B cell (primary cell): ENCODE measurements around the gene FGF8. TPM values are rescaled to one million over a fixed set of nuclear protein-coding genes. Genes with fewer than 3 reads are reported as not detected.

Experiments used
- ATAC-seq: fragments of 200-7000 bp; cut with Tn5 transposase; one replicate; pipeline ENCODE4 v1.10.0; 2021; ENCODE audit warnings: low read depth, mild to moderate bottlenecking, moderate number of reproducible peaks, moderate library complexity
- CTCF ChIA-PET: fragments of 350-600 bp; sonication (Branson Sonifier 250); formaldehyde crosslinking; loops from one replicate; lab custom pipeline; 2021; ENCODE audit warnings: antibody characterized with exemption, inconsistent platforms; lab: Charles Lee
- POLR2A ChIA-PET: fragments of 350-600 bp; sonication (Branson Sonifier 250); formaldehyde crosslinking; loops from one replicate; lab custom pipeline; 2021; ENCODE audit warnings: antibody characterized with exemption; lab: Charles Lee
- DNase-seq: peaks from one replicate; pipeline ENCODE4 v3.0.0; 2013
- H2AFZ ChIP-seq: 2 replicates; pipeline ENCODE4 v1.6.1; 2012; ENCODE audit warnings: mild to moderate bottlenecking, low read depth, low read length; ENCODE audit not compliant: insufficient read depth, poor library complexity, severe bottlenecking
- H3K27ac ChIP-seq, 2 donors: 1 replicate in 1 of 2; 2 replicates in 1 of 2; pipeline ENCODE4 v1.5.1; 2012 to 2013; ENCODE audit warnings: low read length in 2 of 2, mild to moderate bottlenecking in 2 of 2, moderate library complexity in 1 of 2
- H3K27me3 ChIP-seq, 4 experiments: fragments of 200-600 bp in 1 of 4; sonication (generic) in 1 of 4; replicated peaks in 1 of 4; 1 replicate in 2 of 4; 2 replicates in 2 of 4; pipeline versions ENCODE4 v1.6.1 to v1.7.0; 2013 to 2016; ENCODE audit warnings: low read length in 3 of 4, mild to moderate bottlenecking in 2 of 4, mixed read lengths in 1 of 4, moderate library complexity in 1 of 4; ENCODE audit not compliant: insufficient read depth in 4 of 4, control insufficient read depth in 3 of 4; ENCODE audit errors: control extremely low read depth in 1 of 4
- H3K36me3 ChIP-seq, 2 experiments: replicated peaks in 1 of 2; 1 replicate in 1 of 2; 2 replicates in 1 of 2; pipeline versions ENCODE4 v1.6.1 to v1.7.1; 2013; ENCODE audit warnings: low read length in 1 of 2; ENCODE audit not compliant: insufficient read depth in 2 of 2, control insufficient read depth in 1 of 2; ENCODE audit errors: control extremely low read depth in 1 of 2, extremely low read depth in 1 of 2
- H3K4me1 ChIP-seq, 2 donors: fragments of 200-600 bp in 1 of 2; sonication (generic) in 1 of 2; 1 replicate in 1 of 2; 2 replicates in 1 of 2; pipeline versions ENCODE4 v1.5.1 to v1.6.1; 2013 to 2017; ENCODE audit warnings: low read length in 2 of 2; ENCODE audit not compliant: control insufficient read depth in 2 of 2, insufficient read depth in 2 of 2
- H3K4me2 ChIP-seq: replicated peaks from 2 replicates; pipeline ENCODE3; 2012; ENCODE audit warnings: mild to moderate bottlenecking, low read depth, low read length; ENCODE audit not compliant: poor library complexity, severe bottlenecking
- H3K4me3 ChIP-seq, 5 experiments: fragments of 200-600 bp in 1 of 5; sonication (generic) in 1 of 5; 1 replicate in 3 of 5; 2 replicates in 2 of 5; pipeline versions ENCODE4 v1.5.1 to v1.7.0; 2011 to 2016; ENCODE audit warnings: low read length in 4 of 5, mild to moderate bottlenecking in 4 of 5, low read depth in 2 of 5, control low read depth in 1 of 5, moderate library complexity in 1 of 5; ENCODE audit not compliant: insufficient read depth in 1 of 5; ENCODE audit errors: control extremely low read depth in 1 of 5, extremely low read depth in 1 of 5
- H3K79me2 ChIP-seq: fragments of 200-600 bp; sonication (generic); one replicate; pipeline ENCODE4 v1.6.0; 2016; ENCODE audit warnings: low read length; ENCODE audit not compliant: control insufficient read depth, insufficient read depth
- H3K9ac ChIP-seq: fragments of 200-600 bp; sonication (generic); 2 replicates; pipeline ENCODE4 v1.6.1; 2017; ENCODE audit warnings: mild to moderate bottlenecking, low read length, moderate library complexity
- H3K9me3 ChIP-seq, 3 donors: one replicate each; pipeline versions ENCODE4 v1.6.1 to v1.7.1; 2013; ENCODE audit warnings: low read length in 2 of 3; ENCODE audit not compliant: control insufficient read depth in 2 of 3, insufficient read depth in 1 of 3; ENCODE audit errors: control extremely low read depth in 1 of 3
- H4K20me1 ChIP-seq: 2 replicates; pipeline ENCODE4 v1.6.0; 2012; ENCODE audit warnings: mild to moderate bottlenecking, low read length; ENCODE audit not compliant: insufficient read depth, control insufficient read depth, poor library complexity, severe bottlenecking
- H3K27ac Mint-ChIP-seq: one replicate; pipeline ENCODE4 v1.8.0; 2021; ENCODE audit warnings: mixed read lengths
- H3K27me3 Mint-ChIP-seq: one replicate; pipeline ENCODE4 v1.8.0; 2021; ENCODE audit warnings: mixed read lengths
- H3K4me1 Mint-ChIP-seq: one replicate; pipeline ENCODE4 v1.8.0; 2021; ENCODE audit warnings: mixed read lengths
- H3K4me3 Mint-ChIP-seq: one replicate; pipeline ENCODE4 v1.8.0; 2021; ENCODE audit warnings: mixed read lengths
- H3K9me3 Mint-ChIP-seq: one replicate; pipeline ENCODE4 v1.8.0; 2022; ENCODE audit warnings: mixed read lengths; ENCODE audit not compliant: insufficient read depth
- CTCF ChIP-seq: fragments of 200-600 bp; IDR thresholded peaks from one replicate; pipeline ENCODE4 v1.8.0; 2022; ENCODE audit warnings: antibody characterized with exemption, mild to moderate bottlenecking
- EZH2 ChIP-seq: IDR thresholded peaks from 2 replicates; pipeline ENCODE4 v1.6.1; 2012; ENCODE audit warnings: borderline replicate concordance, low read depth, mild to moderate bottlenecking, moderate library complexity, low read length; ENCODE audit not compliant: insufficient read depth, poor library complexity, severe bottlenecking
- WGBS: methylation state at CpG from one replicate; pipeline ENCODE4 v1.1.5; 2013; ENCODE audit warnings: missing lambda C conversion rate; ENCODE audit not compliant: insufficient coverage; 5-methylcytosine and 5-hydroxymethylcytosine counted together
- intact Hi-C: fragments of 100-400 bp; cut with micrococcal nuclease; formaldehyde crosslinking; loops from one replicate; pipeline ENCODE4 v1.10.0; 2022
- polyA plus RNA-seq: library from polyadenylated mRNA; depleted of rRNA; stranded (reverse); fragments of >200 nt; gene quantifications from 2 replicates; pipeline ENCODE4 v1.2.3, GENCODE V29; 2012
- total RNA-seq, 2 donors: library from RNA; stranded (reverse); fragments of 120-200 nt in 1 of 2; gene quantifications; 1 replicate in 1 of 2; 2 replicates in 1 of 2; pipeline versions ENCODE4 v1.2.3 to v1.2.4, GENCODE V29; 2013 to 2022

Gene FGF8
- total and polyA plus RNA-seq, 2 donors (not counting 1 experiment from before 2014, with no cell fraction given): not detected

- H3K4me2 ChIP-seq: no peak overlapping the region
- no peak overlapping the region for H3K4me3 Mint-ChIP-seq
- DNase-seq (no peak), ATAC-seq (no peak)
- H3K9me3 Mint-ChIP-seq: no peaks in the 10 kb centered on the region
- peaks cover 54% of the 10 kb centered on the region for H3K27me3 Mint-ChIP-seq
- H3K4me1 ChIP-seq: no peaks in the 10 kb centered on the region
- no peaks in the 10 kb centered on the region for H3K4me1 Mint-ChIP-seq
- 79% methylated on average over 9 of the region's 14 CpGs for WGBS
- no peak overlapping the region for H2AFZ ChIP-seq
- no peak overlapping the region for H3K4me3 ChIP-seq
- ChIA-PET POLR2A (no interaction called here), CTCF (no interaction called here)
- H3K79me2 ChIP-seq: no peaks in the 10 kb centered on the region
- TF ChIP-seq CTCF: no peak
- no peak for TF ChIP-seq EZH2
- H3K27me3 ChIP-seq: peaks cover 0 to 35% (median 14%) of the 10 kb centered on the region in 4 experiments
- H4K20me1 ChIP-seq: no peaks in the 10 kb centered on the region
- no peak overlapping the region for H3K27ac Mint-ChIP-seq
- H3K9ac ChIP-seq: no peak overlapping the region
- no peak overlapping the region for H3K27ac ChIP-seq
- H3K9me3 ChIP-seq: peaks cover 0 to 2% (median 0%) of the 10 kb centered on the region in 3 donors
- intact Hi-C loops: no loop called here
- no peaks in the 10 kb centered on the region for H3K36me3 ChIP-seq
Observed at GRCh38 chr10:101767966-101768790, 7.7 kb downstream of the FGF8 start.

- no peaks in the 10 kb centered on the region for H3K9me3 Mint-ChIP-seq
- H3K27ac Mint-ChIP-seq: no peak overlapping the region
- no peaks in the 10 kb centered on the region for H3K36me3 ChIP-seq
- no peak overlapping the region for H3K4me3 Mint-ChIP-seq
- no peaks in the 10 kb centered on the region for H3K4me1 ChIP-seq
- no peak overlapping the region for H3K4me3 ChIP-seq
- peaks cover 0 to 29% (median 10%) of the 10 kb centered on the region in 4 experiments for H3K27me3 ChIP-seq
- H3K79me2 ChIP-seq: no peaks in the 10 kb centered on the region
- no peaks in the 10 kb centered on the region for H4K20me1 ChIP-seq
- intact Hi-C loops: no loop called here
- CTCF ChIA-PET: no interaction called here
- no peak overlapping the region for H3K4me2 ChIP-seq
- no peak for DNase-seq
- H3K9ac ChIP-seq: no peak overlapping the region
- peaks cover 0 to 2% (median 0%) of the 10 kb centered on the region in 3 donors for H3K9me3 ChIP-seq
- peaks cover 49% of the 10 kb centered on the region for H3K27me3 Mint-ChIP-seq
- no peak overlapping the region for H2AFZ ChIP-seq
- POLR2A ChIA-PET: no interaction called here
- no peak overlapping the region for H3K27ac ChIP-seq
- no peak for TF ChIP-seq EZH2
- no peak for TF ChIP-seq CTCF
- no peaks in the 10 kb centered on the region for H3K4me1 Mint-ChIP-seq
- 64% methylated on average over 4 of the region's 6 CpGs for WGBS
- ATAC-seq: no peak
Observed at GRCh38 chr10:101767600-101767945, 8.3 kb downstream of the FGF8 start.
